GM19025 (cell line): ENCODE measurements around the gene TSPAN14.
"Not testable (repeated sequence)": the region's sequence is repeated elsewhere in the genome, so short reads cannot be mapped to it uniquely, and the experiment has no call there.

Experiments used
- ATAC-seq: cut with Tn5 transposase; IDR thresholded peaks from one replicate; pipeline ENCODE4 v1.9.1; 2021; ENCODE audit warnings: mild to moderate bottlenecking, low read depth, moderate library complexity; ENCODE audit not compliant: unreplicated experiment

The TSPAN14 gene

GRCh38 chr10:80466724-80467326 is 12.7 kb downstream of the TSPAN14 start:
- no peak for ATAC-seq

GRCh38 chr10:80468002-80468401 is 13.9 kb downstream of the TSPAN14 start:
- ATAC-seq, result no peak

- ATAC-seq, result no peak
These were observed 14.8 kb downstream of the TSPAN14 start for GRCh38 chr10:80468806-80469421.

- ATAC-seq, result no peak
These were observed 16.2 kb downstream of the TSPAN14 start for GRCh38 chr10:80470266-80470665.

GRCh38 chr10:80471001-80471400 is 16.9 kb downstream of the TSPAN14 start:
- no peak for ATAC-seq

- peak; percentile 61 for ATAC-seq
These were observed 17.7 kb downstream of the TSPAN14 start for GRCh38 chr10:80471715-80472233.

- ATAC-seq, result peak; percentile 89
These were observed 18.4 kb downstream of the TSPAN14 start for GRCh38 chr10:80472234-80473095.

- no peak for ATAC-seq
These were observed 19.1 kb downstream of the TSPAN14 start for GRCh38 chr10:80473096-80473657.

- ATAC-seq, result no peak
These were observed 19.8 kb downstream of the TSPAN14 start for GRCh38 chr10:80473692-80474596.

- no peak for ATAC-seq
These were observed 20.4 kb downstream of the TSPAN14 start for GRCh38 chr10:80474597-80474910.

- no peak for ATAC-seq
These were observed 20.8 kb downstream of the TSPAN14 start for GRCh38 chr10:80474941-80475340.

- ATAC-seq, result not testable (repeated sequence)
These were observed 21.5 kb downstream of the TSPAN14 start for GRCh38 chr10:80475641-80476040.

- ATAC-seq, result no peak
These were observed 22.6 kb downstream of the TSPAN14 start for GRCh38 chr10:80476685-80477084.

GRCh38 chr10:80477813-80478212 is 23.7 kb downstream of the TSPAN14 start:
- no peak for ATAC-seq

GRCh38 chr10:80480373-80480772 is 26.3 kb downstream of the TSPAN14 start:
- ATAC-seq, result not testable (repeated sequence)

- ATAC-seq, result no peak
These were observed 26.7 kb downstream of the TSPAN14 start for GRCh38 chr10:80480852-80481251.

- ATAC-seq, result no peak
These were observed 30.1 kb downstream of the TSPAN14 start for GRCh38 chr10:80484243-80484642.

GRCh38 chr10:80484676-80485075 is 30.6 kb downstream of the TSPAN14 start:
- ATAC-seq, result no peak

GRCh38 chr10:80485076-80485945 is 31.2 kb downstream of the TSPAN14 start:
- no peak for ATAC-seq
